Measurements from ENCODE around the gene XRCC4. TPM values are rescaled to one million over a fixed set of nuclear protein-coding genes. Genes with fewer than 3 reads are reported as not detected.

The XRCC4 gene
- total and polyA plus RNA-seq, 2 of the 8 experiments (the other 6 are each of a cell fraction or from before 2014, with no cell fraction given) = 3.0 to 8.3 TPM

- DNase-seq (ENCODE audit: low read depth in 1 of 2, low spot score in 2 of 2) = no peak
- H3K9ac ChIP-seq (replicated peaks in 1 of 4; ENCODE audit: extremely low read depth in 1 of 4, low read depth in 3 of 4, low read length in 3 of 4) = no peak overlapping the region
- H2BK5ac ChIP-seq (ENCODE audit: low read depth, low read length) = no peak overlapping the region
- no peak overlapping the region for H3K4me3 ChIP-seq (ENCODE audit: extremely low read depth in 1 of 4, insufficient read depth in 2 of 4, low read depth in 3 of 4, low read length in 4 of 4)
- no peak overlapping the region for H2BK15ac ChIP-seq (ENCODE audit: low read length)
- no peaks in the 10 kb centered on the region for H3K27me3 ChIP-seq (replicated peaks in 1 of 4; ENCODE audit: control insufficient read depth in 3 of 4, extremely low read depth in 1 of 4, insufficient read depth in 3 of 4, low read length in 3 of 4)
- H2BK120ac ChIP-seq (replicated peaks; ENCODE audit: low read depth, low read length) = no peak overlapping the region
- no peak overlapping the region for H2AFZ ChIP-seq (ENCODE audit: low read length)
- no peak overlapping the region for H2BK20ac ChIP-seq (ENCODE audit: low read length)
- no peaks in the 10 kb centered on the region for H3K79me2 ChIP-seq (ENCODE audit: control insufficient read depth in 1 of 2, insufficient read depth in 2 of 2, low read length in 2 of 2)
- no peak overlapping the region for H3K4ac ChIP-seq (replicated peaks; ENCODE audit: insufficient read length, low read depth, low read length)
- H3K18ac ChIP-seq (ENCODE audit: extremely low read depth, low read length) = no peak overlapping the region
- no peaks in the 10 kb centered on the region for H3K9me3 ChIP-seq (ENCODE audit: insufficient read depth in 2 of 2, low read depth in 1 of 2, low read length in 1 of 2)
- H3K36me3 ChIP-seq (ENCODE audit: control insufficient read depth in 2 of 4, insufficient read depth in 4 of 4, low read length in 3 of 4) = no peaks in the 10 kb centered on the region
- no peak overlapping the region for H3K23ac ChIP-seq (ENCODE audit: insufficient read length)
- H3K56ac ChIP-seq (replicated peaks; ENCODE audit: insufficient read length, low read depth, low read length) = no peak overlapping the region
- H2BK12ac ChIP-seq (ENCODE audit: low read depth, low read length) = no peak overlapping the region
- no peaks in the 10 kb centered on the region for H3K79me1 ChIP-seq (ENCODE audit: low read depth, low read length)
- H3K4me2 ChIP-seq (ENCODE audit: insufficient read depth in 1 of 2, low read depth in 2 of 2, low read length in 2 of 2) = no peak overlapping the region
- ChIA-PET POLR2A (ENCODE audit: partially characterized antibody) (no interaction called here), CTCF (ENCODE audit: partially characterized antibody) (no interaction called here)
- H2AK5ac ChIP-seq (ENCODE audit: low read depth, low read length) = no peak overlapping the region
- H4K8ac ChIP-seq (ENCODE audit: extremely low read depth, insufficient read depth, low read length) = no peak overlapping the region
- H4K5ac ChIP-seq (ENCODE audit: insufficient read length, low read depth, low read length) = no peak overlapping the region
- H3K14ac ChIP-seq (ENCODE audit: insufficient read length) = no peak overlapping the region
- no peaks in the 10 kb centered on the region for H3K4me1 ChIP-seq (replicated peaks in 1 of 4; ENCODE audit: control insufficient read depth in 3 of 4, insufficient read depth in 4 of 4, low read length in 3 of 4)
- no peaks in the 10 kb centered on the region for H4K20me1 ChIP-seq (replicated peaks in 1 of 2; ENCODE audit: control insufficient read depth in 1 of 2, insufficient read depth in 2 of 2, low read length in 2 of 2)
- WGBS, 2 experiments (ENCODE audit: extremely low coverage in 1 of 2, insufficient coverage in 1 of 2, insufficient read length in 1 of 2, insufficient replicate concordance in 2 of 2, low coverage in 1 of 2, low lambda C conversion rate in 2 of 2, missing lambda C conversion rate in 1 of 2) = 78% methylated on average over 1 of the region's 1 CpG; no CpG with 5 or more reads in 1 of the 2 experiments
- H3K23me2 ChIP-seq (ENCODE audit: low read depth, low read length) = no peaks in the 10 kb centered on the region
- no peak overlapping the region for H3K27ac ChIP-seq (ENCODE audit: low read depth, low read length)
- H4K91ac ChIP-seq (replicated peaks; ENCODE audit: insufficient read length, low read length) = no peak overlapping the region
- no peak for FAIRE-seq
- TF ChIP-seq GABPA (IDR thresholded peaks at IDR 0.05; ENCODE audit: borderline replicate concordance, insufficient read depth, low read length) (no peak), USF2 (IDR thresholded peaks at IDR 0.05; ENCODE audit: low read length) (no peak), CHD2 (IDR thresholded peaks at IDR 0.05; ENCODE audit: low read length) (no peak), CBX5 (IDR thresholded peaks at IDR 0.05; ENCODE audit: low read depth, low read length) (no peak), CREB1 (IDR thresholded peaks at IDR 0.05) (no peak), ZNF274 (IDR thresholded peaks at IDR 0.05; ENCODE audit: borderline replicate concordance, extremely low read depth, low read length) (no peak), ASH2L (IDR thresholded peaks at IDR 0.05; ENCODE audit: low read length) (no peak), JUN (IDR thresholded peaks at IDR 0.05; ENCODE audit: low read depth, low read length) (no peak), KDM5A (IDR thresholded peaks at IDR 0.05; ENCODE audit: low read length) (no peak), JUND (IDR thresholded peaks at IDR 0.05; ENCODE audit: low read length) (no peak), SIRT6 (IDR thresholded peaks at IDR 0.05; ENCODE audit: low read length) (no peak), CBX8 (IDR thresholded peaks at IDR 0.05; ENCODE audit: borderline replicate concordance, low read depth, low read length) (no peak)
- TF ChIP-seq, protein P1, sequence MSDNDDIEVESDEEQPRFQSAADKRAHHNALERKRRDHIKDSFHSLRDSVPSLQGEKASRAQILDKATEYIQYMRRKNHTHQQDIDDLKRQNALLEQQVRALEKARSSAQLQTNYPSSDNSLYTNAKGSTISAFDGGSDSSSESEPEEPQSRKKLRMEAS (IDR thresholded peaks at IDR 0.05) = no peak
- TF ChIP-seq, protein P2, sequence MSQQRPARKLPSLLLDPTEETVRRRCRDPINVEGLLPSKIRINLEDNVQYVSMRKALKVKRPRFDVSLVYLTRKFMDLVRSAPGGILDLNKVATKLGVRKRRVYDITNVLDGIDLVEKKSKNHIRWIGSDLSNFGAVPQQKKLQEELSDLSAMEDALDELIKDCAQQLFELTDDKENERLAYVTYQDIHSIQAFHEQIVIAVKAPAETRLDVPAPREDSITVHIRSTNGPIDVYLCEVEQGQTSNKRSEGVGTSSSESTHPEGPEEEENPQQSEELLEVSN (IDR thresholded peaks at IDR 0.05) = no peak
Measured at GRCh38 chr5:83244516-83244915, 167.2 kb downstream of the XRCC4 start.
